OCI-LY7 (cell line): ENCODE data around the gene VPS13D.

Experiments used
- EZH2phosphoT487 ChIP-seq: fragments of 200-600 bp; sonication (generic); IDR thresholded peaks from 2 replicates; pipeline ENCODE4 v1.6.1; 2018; ENCODE audit warnings: low read depth, borderline replicate concordance, mild to moderate bottlenecking, mixed run types, antibody characterized with exemption, low read length, moderate library complexity, mixed read lengths
- TF ChIP-seq, protein P1 (sequence below): fragments of 200-600 bp; sonication (generic); conservative IDR thresholded peaks from 2 replicates; pipeline ENCODE4 v1.5.1; 2014; ENCODE audit warnings: mild to moderate bottlenecking, antibody characterized with exemption, low read length, moderate library complexity, mixed read lengths

DNA sequence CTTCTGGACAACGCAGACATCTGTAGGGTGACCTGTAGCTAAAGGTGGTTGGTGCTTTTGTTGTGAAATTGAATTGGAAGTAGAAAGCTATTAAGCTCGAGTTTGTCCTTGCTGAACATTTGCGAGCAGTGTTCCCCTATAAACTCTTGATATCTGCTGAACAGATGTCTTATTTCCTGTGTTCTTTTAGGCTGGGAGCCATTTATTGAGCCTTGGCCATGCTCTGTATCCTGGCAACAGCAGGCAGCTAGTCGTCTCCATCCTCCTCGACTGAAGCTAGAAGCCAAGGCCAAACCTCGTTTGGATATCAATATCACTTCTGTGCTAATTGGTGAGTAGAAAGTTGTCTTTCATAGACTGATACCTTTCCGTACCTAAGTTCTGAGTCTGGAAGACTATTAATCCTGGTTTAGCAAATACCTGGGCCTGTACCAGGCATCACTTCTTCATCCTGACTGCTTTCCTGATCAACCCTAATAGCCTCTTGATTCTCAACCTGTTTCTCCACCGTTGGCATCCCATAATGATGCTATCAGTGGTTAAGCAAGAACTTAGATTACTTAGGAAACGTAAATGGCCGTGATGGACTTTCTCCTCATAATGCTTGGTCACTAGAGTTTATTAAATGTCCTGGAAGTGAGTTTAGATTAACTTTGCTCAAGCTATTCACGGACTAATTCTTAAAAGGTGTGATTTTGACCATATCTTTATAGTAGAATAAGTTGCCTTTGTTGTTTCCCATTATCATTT lies 103.4 kb downstream of the VPS13D start:
- TF ChIP-seq, protein P1, sequence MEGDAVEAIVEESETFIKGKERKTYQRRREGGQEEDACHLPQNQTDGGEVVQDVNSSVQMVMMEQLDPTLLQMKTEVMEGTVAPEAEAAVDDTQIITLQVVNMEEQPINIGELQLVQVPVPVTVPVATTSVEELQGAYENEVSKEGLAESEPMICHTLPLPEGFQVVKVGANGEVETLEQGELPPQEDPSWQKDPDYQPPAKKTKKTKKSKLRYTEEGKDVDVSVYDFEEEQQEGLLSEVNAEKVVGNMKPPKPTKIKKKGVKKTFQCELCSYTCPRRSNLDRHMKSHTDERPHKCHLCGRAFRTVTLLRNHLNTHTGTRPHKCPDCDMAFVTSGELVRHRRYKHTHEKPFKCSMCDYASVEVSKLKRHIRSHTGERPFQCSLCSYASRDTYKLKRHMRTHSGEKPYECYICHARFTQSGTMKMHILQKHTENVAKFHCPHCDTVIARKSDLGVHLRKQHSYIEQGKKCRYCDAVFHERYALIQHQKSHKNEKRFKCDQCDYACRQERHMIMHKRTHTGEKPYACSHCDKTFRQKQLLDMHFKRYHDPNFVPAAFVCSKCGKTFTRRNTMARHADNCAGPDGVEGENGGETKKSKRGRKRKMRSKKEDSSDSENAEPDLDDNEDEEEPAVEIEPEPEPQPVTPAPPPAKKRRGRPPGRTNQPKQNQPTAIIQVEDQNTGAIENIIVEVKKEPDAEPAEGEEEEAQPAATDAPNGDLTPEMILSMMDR = no peak
- TF ChIP-seq EZH2phosphoT487 = no peak
